Upper lobe of right lung (tissue), 1 donor: ENCODE measurements around the gene GNA14. TPM values are rescaled to one million over a fixed set of nuclear protein-coding genes. Genes with fewer than 3 reads are reported as not detected.
A peak's percentile ranks its signal among the peaks of the same experiment; 100 is the strongest.

Experiments
- ATAC-seq: fragments of 200-7000 bp; cut with Tn5 transposase; one replicate; pipeline ENCODE4 v1.9.1; 2020; ENCODE audit warnings: mild to moderate bottlenecking, moderate library complexity
- DNase-seq: peaks from one replicate; pipeline ENCODE4 v3.0.0-alpha.2; 2020
- H3K27ac ChIP-seq: fragments of 200-600 bp; one replicate; pipeline ENCODE4 v1.8.0; 2022
- H3K27me3 ChIP-seq: fragments of 200-600 bp; one replicate; pipeline ENCODE4 v1.8.0; 2022; ENCODE audit warnings: mild to moderate bottlenecking
- H3K36me3 ChIP-seq: fragments of 200-600 bp; one replicate; pipeline ENCODE4 v1.8.0; 2022
- H3K4me1 ChIP-seq: fragments of 200-600 bp; one replicate; pipeline ENCODE4 v1.8.0; 2022
- H3K4me3 ChIP-seq: fragments of 200-600 bp; one replicate; pipeline ENCODE4 v1.8.0; 2022; ENCODE audit warnings: mild to moderate bottlenecking
- H3K9me3 ChIP-seq: fragments of 200-600 bp; one replicate; pipeline ENCODE4 v1.8.0; 2022
- CTCF ChIP-seq: fragments of 200-600 bp; IDR thresholded peaks from one replicate; pipeline ENCODE4 v1.8.0; 2022; ENCODE audit warnings: antibody characterized with exemption
- intact Hi-C: fragments of 100-400 bp; cut with DNase I; formaldehyde crosslinking; loops from one replicate; pipeline ENCODE4 v1.11.0; 2022
- total RNA-seq: library from RNA; stranded (reverse); fragmentation: NEBNext Ultra II Directional; extraction: Animal tissue kit (Norgen Biotek cat#: 25700); gene quantifications from one replicate; pipeline ENCODE4 v1.2.1, GENCODE V29; 2021
- donor health status: DM: no; HTN: yes; CAD: no; lungs with severe emphysema.

Gene GNA14
- total RNA-seq, 1 donor from 2014 or later = 15.7 TPM

GRCh38 chr9:77589046-77589795 is 58.9 kb downstream of the GNA14 start:
- ATAC-seq = peak; percentile 78
- intact Hi-C loops = no loop called here

GRCh38 chr9:77588271-77588937 is 59.7 kb downstream of the GNA14 start:
- Histone ChIP-seq H3K4me1 (peaks cover 9% of the 10 kb centered on the region), H3K4me3 (no peak overlapping the region), H3K27me3 (no peaks in the 10 kb centered on the region), H3K9me3 (no peaks in the 10 kb centered on the region), H3K27ac (no peak overlapping the region), H3K36me3 (no peaks in the 10 kb centered on the region)
- no peak for TF ChIP-seq CTCF
- ATAC-seq (peak; percentile 24), DNase-seq (no peak)
- intact Hi-C loops = no loop called here

More at GRCh38 chr9:77589046-77589795, 58.9 kb downstream of the GNA14 start:
- Histone ChIP-seq H3K27ac (no peak overlapping the region), H3K9me3 (no peaks in the 10 kb centered on the region), H3K4me1 (peaks cover 12% of the 10 kb centered on the region), H3K27me3 (no peaks in the 10 kb centered on the region), H3K4me3 (no peak overlapping the region), H3K36me3 (no peaks in the 10 kb centered on the region)
- no peak for TF ChIP-seq CTCF
- DNase-seq = no peak

GRCh38 chr9:77587851-77588250 is 60.3 kb downstream of the GNA14 start:
- H3K4me3 ChIP-seq = no peak overlapping the region
- no peaks in the 10 kb centered on the region for H3K27me3 ChIP-seq
- H3K36me3 ChIP-seq = no peaks in the 10 kb centered on the region
- no peak for DNase-seq
- H3K4me1 ChIP-seq = peaks cover 14% of the 10 kb centered on the region
- no peak overlapping the region for H3K27ac ChIP-seq
- intact Hi-C loops = no loop called here
- no peak for ATAC-seq
- no peak for TF ChIP-seq CTCF
- no peaks in the 10 kb centered on the region for H3K9me3 ChIP-seq

GRCh38 chr9:77587042-77587441 is 61.1 kb downstream of the GNA14 start:
- DNase-seq (no peak), ATAC-seq (no peak)
- Histone ChIP-seq H3K27ac (no peak overlapping the region), H3K36me3 (no peaks in the 10 kb centered on the region), H3K4me3 (no peak overlapping the region), H3K27me3 (no peaks in the 10 kb centered on the region), H3K4me1 (peaks cover 15% of the 10 kb centered on the region), H3K9me3 (no peaks in the 10 kb centered on the region)
- intact Hi-C loops = no loop called here
- no peak for TF ChIP-seq CTCF

- DNase-seq (no peak), ATAC-seq (no peak)
- Histone ChIP-seq H3K27me3 (no peaks in the 10 kb centered on the region), H3K9me3 (no peaks in the 10 kb centered on the region), H3K4me3 (no peak overlapping the region), H3K36me3 (no peaks in the 10 kb centered on the region), H3K27ac (no peak overlapping the region), H3K4me1 (peaks cover 15% of the 10 kb centered on the region)
- TF ChIP-seq CTCF = no peak
- intact Hi-C loops = no loop called here
These were observed 61.5 kb downstream of the GNA14 start for GRCh38 chr9:77586591-77586990.
